K562 (cell line): ENCODE measurements around the gene AJUBA. TPM values are rescaled to one million over a fixed set of nuclear protein-coding genes. Genes with fewer than 3 reads are reported as not detected.

Experiments used
- ARID3A ChIP-seq: IDR thresholded peaks from 2 replicates; pipeline ENCODE4 v1.6.1; 2012; ENCODE audit warnings: low read depth, low read length, improper control_type of control experiment, borderline replicate concordance
- CREB5 ChIP-seq: fragments of 250-450 bp; sonication (Bioruptor Pico); IDR thresholded peaks from 2 replicates; pipeline ENCODE4 v1.5.0; 2020; ENCODE audit warnings: mild to moderate bottlenecking
- JUN ChIP-seq, 2 experiments: sonication (generic) in 1 of 2; formaldehyde crosslinking in 1 of 2; IDR thresholded peaks; 2 replicates each; pipeline versions ENCODE4 v1.6.1 to v1.8.0; 2012 to 2022; ENCODE audit warnings: borderline replicate concordance in 2 of 2, mild to moderate bottlenecking in 2 of 2, improper control_type of control experiment in 1 of 2, low read depth in 1 of 2, low read length in 1 of 2, missing genetic modification reagents in 1 of 2
- MECOM ChIP-seq: fragments of 250-450 bp; sonication (Bioruptor Pico); IDR thresholded peaks from 2 replicates; pipeline ENCODE4 v1.8.0; 2022; ENCODE audit warnings: inconsistent platforms
- NCOA2 ChIP-seq, 2 experiments: fragments of 450-650 bp; IDR thresholded peaks; 2 replicates each; pipeline ENCODE4 v1.6.1; 2018; ENCODE audit warnings: mild to moderate bottlenecking in 2 of 2, moderate library complexity in 1 of 2; ENCODE audit not compliant: partially characterized antibody in 2 of 2
- NEUROD1 ChIP-seq: fragments of 150-350 bp; IDR thresholded peaks from 2 replicates; pipeline ENCODE4 v1.6.1; 2014; ENCODE audit warnings: borderline replicate concordance, low read length, low read depth; ENCODE audit not compliant: partially characterized antibody
- PHF20 ChIP-seq: fragments of 450-650 bp; IDR thresholded peaks from 2 replicates; pipeline ENCODE4 v1.6.1; 2018; ENCODE audit not compliant: partially characterized antibody
- STAG1 ChIP-seq: sonication (generic); formaldehyde crosslinking; IDR thresholded peaks from 2 replicates; pipeline ENCODE4 v1.5.0; 2020; ENCODE audit warnings: missing genetic modification reagents, borderline replicate concordance
- TAF1 ChIP-seq: IDR thresholded peaks from 2 replicates; pipeline ENCODE4 v1.6.1; 2011; ENCODE audit warnings: mild to moderate bottlenecking, low read length, moderate library complexity; ENCODE audit not compliant: insufficient read depth, control insufficient read depth, severe bottlenecking; ENCODE audit errors: extremely low read depth
- ZBTB40 ChIP-seq, 2 experiments: fragments of 450-650 bp in 1 of 2; sonication (generic) in 1 of 2; formaldehyde crosslinking in 1 of 2; IDR thresholded peaks; 2 replicates each; pipeline versions ENCODE4 v1.7.1 to v1.9.0; 2016 to 2022; ENCODE audit warnings: inconsistent platforms in 1 of 2, mild to moderate bottlenecking in 1 of 2, missing genetic modification reagents in 1 of 2
- ZC3H11A ChIP-seq: IDR thresholded peaks from 2 replicates; pipeline ENCODE4 v1.6.1; 2012; ENCODE audit warnings: low read depth, low read length, improper control_type of control experiment
- ZNF324 ChIP-seq: fragments of 250-450 bp; sonication (Bioruptor Pico); IDR thresholded peaks from 2 replicates; pipeline ENCODE4 v1.4.0; 2020; ENCODE audit warnings: mild to moderate bottlenecking
- polyA plus RNA-seq, 8 experiments: library from polyadenylated mRNA; depleted of rRNA in 4 of 8; stranded (reverse) in 5 of 8; unstranded in 3 of 8; fragments of >200 nt; fragmentation: Nextera tagmentation in 2 of 8; fragmentation: Illumina TruSeq in 1 of 8; extraction: Ambion mirVana in 2 of 8; extraction: Trizol in 1 of 8; gene quantifications; 2 replicates each; pipeline versions ENCODE4 v1.2.1 to v1.2.3, GENCODE V29; 2011 to 2014; ENCODE audit warnings: inconsistent platforms in 1 of 8, missing spikeins in 1 of 8
- total RNA-seq, 7 experiments: library from RNA; depleted of rRNA in 6 of 7; stranded (reverse); fragments of >200 nt in 6 of 7; fragmentation: Illumina TruSeq in 2 of 7; extraction: Trizol in 2 of 7; gene quantifications; 2 replicates each; pipeline versions ENCODE4 v1.2.1 to v1.2.3, GENCODE V29; 2011 to 2021; ENCODE audit warnings: low replicate concordance in 1 of 7

Gene AJUBA
- total and polyA plus RNA-seq, 9 of the 15 experiments (the other 6 are each of a cell fraction or from before 2014, with no cell fraction given), result 0.73 to 4.7 (median 2.8) TPM

- TF ChIP-seq ZBTB40 (IDR thresholded peaks at IDR 0.05), result no peak
- no peak for TF ChIP-seq ZBTB40 (CRISPR knock-in tag; IDR thresholded peaks at IDR 0.05)
- TF ChIP-seq TAF1, result no peak
- no peak for TF ChIP-seq CREB5 (CRISPR knock-in tag)
- TF ChIP-seq NEUROD1, result no peak
- TF ChIP-seq STAG1, result 0 out of 2 replicates have a peak, but pooled peaks have one; percentile 15
- no peak for TF ChIP-seq PHF20
- TF ChIP-seq MECOM, result no peak
- TF ChIP-seq JUN (IDR thresholded peaks at IDR 0.05; ENCODE audit: borderline replicate concordance, low read depth, low read length), result no peak
- TF ChIP-seq JUN (CRISPR knock-in tag; IDR thresholded peaks at IDR 0.05; ENCODE audit: borderline replicate concordance), result no peak
- TF ChIP-seq ARID3A, result no peak
- peak in 1 of 2 experiments; percentile 24 for TF ChIP-seq NCOA2 (IDR thresholded peaks at IDR 0.05; ENCODE audit: partially characterized antibody in 2 of 2)
- no peak for TF ChIP-seq ZC3H11A
- no peak for TF ChIP-seq ZNF324 (CRISPR knock-in tag)
Observed at GRCh38 chr14:22973217-22974032, 8.9 kb downstream of the AJUBA start (continued).
